PC-9 (cell line): ENCODE results near the gene ITIH4.

Experiments used
- EZH2 ChIP-seq: fragments of 200-600 bp; sonication (generic); IDR thresholded peaks from 2 replicates; pipeline ENCODE4 v1.8.0; 2017; ENCODE audit warnings: antibody characterized with exemption, low read depth
- TF ChIP-seq, protein P1 (sequence below): fragments of 200-600 bp; sonication (generic); conservative IDR thresholded peaks from 2 replicates; pipeline ENCODE4 v1.6.1; 2017; ENCODE audit warnings: mixed run types, antibody characterized with exemption, mild to moderate bottlenecking, moderate library complexity

- TF ChIP-seq, protein P1, sequence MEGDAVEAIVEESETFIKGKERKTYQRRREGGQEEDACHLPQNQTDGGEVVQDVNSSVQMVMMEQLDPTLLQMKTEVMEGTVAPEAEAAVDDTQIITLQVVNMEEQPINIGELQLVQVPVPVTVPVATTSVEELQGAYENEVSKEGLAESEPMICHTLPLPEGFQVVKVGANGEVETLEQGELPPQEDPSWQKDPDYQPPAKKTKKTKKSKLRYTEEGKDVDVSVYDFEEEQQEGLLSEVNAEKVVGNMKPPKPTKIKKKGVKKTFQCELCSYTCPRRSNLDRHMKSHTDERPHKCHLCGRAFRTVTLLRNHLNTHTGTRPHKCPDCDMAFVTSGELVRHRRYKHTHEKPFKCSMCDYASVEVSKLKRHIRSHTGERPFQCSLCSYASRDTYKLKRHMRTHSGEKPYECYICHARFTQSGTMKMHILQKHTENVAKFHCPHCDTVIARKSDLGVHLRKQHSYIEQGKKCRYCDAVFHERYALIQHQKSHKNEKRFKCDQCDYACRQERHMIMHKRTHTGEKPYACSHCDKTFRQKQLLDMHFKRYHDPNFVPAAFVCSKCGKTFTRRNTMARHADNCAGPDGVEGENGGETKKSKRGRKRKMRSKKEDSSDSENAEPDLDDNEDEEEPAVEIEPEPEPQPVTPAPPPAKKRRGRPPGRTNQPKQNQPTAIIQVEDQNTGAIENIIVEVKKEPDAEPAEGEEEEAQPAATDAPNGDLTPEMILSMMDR: no peak
- TF ChIP-seq EZH2: no peak
Observed at GRCh38 chr3:52870471-52870870, 40.0 kb upstream of the ITIH4 start.
